GM21528 (cell line): ENCODE data around the gene PRKN.

Experiments used
- ATAC-seq: cut with Tn5 transposase; IDR thresholded peaks from one replicate; pipeline ENCODE4 v1.9.1; 2021; ENCODE audit warnings: mild to moderate bottlenecking, moderate library complexity; ENCODE audit not compliant: unreplicated experiment, low FRiP score

PRKN gene

DNA sequence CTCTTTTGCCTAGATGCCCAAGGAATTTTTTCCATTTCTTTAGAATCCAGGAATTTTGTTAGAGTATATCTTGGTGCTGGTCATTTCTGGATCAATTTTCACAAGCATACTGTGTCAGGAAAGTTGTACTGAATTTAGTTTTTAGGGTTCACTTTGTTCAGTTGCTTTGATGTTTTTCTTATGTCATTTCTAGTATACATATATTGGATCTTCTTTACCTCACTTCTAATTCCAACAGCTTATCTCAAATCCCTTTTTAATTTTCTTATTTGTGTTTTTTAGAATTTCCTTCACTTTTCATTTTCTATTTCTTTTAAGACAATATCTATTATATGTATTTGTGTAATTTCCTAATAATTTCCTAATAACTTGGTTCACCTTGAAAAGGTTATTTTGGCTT is 1172.7 kb downstream of the PRKN start:
- no peak for ATAC-seq

DNA sequence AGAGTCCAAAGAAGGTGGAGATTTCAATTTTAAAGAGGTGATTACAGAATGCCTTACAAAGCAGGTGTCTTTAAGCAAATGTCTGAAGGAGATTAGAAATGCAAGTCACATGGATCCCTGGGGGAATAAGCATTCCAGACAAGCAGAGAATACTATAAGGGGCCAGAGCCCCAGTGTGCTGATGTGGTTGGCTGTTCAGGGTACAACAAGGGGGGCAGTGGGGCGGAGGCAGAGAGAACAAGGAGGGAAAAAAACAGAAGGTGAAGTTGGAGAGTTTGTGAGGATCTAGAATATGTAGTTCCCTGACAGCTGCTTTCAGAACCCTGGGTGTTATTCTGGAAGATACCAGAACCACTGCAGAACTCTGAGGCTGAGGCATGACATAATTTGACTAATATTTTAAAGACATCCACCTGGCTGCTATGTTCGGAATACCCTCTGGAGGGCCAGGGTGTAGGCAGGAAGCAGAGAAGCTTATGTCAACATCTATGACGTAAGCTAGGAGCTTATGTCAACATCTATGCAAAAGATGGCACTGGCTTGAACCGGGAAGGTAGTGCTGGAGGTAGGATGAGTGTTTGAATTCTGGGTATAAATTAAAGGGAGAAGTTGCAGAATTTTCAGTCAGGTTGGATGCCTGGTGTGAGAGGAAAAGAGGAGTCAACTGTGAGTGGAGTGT is 1177.5 kb downstream of the PRKN start:
- ATAC-seq = no peak

DNA sequence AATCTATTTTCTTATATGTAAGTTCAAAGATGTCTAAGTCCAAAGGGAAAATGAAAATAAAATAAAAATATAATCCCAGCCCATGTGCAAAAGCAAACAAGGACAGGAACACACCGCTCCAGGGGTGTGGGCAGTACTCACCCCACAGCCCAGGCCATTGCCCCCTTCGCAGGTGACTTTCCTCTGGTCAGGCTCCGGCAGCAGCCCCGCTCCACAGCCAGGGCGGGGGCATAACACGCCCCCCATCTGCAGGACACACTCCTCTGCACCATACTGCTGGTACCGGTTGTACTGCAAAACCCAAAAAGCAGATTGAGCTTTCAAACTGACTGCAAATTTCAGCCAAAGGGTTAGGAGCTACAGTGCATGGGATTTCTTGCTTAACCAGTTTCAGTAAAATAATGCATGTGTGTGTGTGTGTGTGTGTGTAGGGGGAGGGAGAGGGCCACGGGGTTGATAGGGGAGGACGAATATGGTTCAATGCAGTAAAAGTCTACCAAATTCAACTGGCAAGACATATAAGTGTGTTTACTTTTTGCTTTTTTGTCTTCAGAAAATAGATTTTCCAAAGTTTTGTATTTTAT is 1178.8 kb downstream of the PRKN start:
- ATAC-seq = no peak

DNA sequence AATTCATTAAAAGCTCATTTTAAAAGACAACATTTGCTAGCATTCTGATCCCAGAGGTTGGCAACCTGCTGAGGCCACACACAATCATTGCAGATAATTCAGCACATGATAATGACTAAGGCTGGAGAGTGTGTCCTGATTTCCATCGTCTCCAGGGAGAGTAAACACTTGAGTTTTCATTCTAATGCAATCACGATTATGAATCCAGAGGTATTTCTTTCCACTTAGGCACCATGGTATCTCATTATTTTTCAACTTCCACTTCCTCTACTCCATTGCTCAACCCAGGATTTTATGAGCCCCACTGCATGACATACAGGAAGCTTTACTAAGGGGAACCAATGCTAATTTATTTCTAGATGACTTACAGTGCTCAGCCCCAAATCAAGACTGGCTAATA is 1179.9 kb downstream of the PRKN start:
- ATAC-seq = no peak

- ATAC-seq = no peak
These were observed 1180.9 kb downstream of the PRKN start for GRCh38 chr6:161546632-161547031.

DNA sequence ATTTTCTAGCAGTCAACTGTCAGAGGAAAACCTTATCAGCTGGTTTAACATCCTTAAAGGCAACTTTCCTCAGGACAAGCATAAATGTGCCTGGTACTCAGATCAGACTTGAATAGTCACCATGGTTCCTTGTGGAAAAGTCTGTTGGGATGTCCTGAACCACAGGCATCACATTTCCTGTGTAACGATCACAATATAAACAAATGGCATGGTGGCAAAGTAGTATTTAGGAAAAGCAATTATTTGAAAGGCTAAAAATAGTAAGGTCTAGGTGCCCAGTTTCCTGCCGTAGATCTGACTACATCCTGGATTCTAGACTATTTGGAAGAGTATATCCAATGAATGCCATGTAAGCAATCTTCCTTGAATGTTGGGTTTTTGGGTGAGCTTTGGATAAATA is 1181.8 kb downstream of the PRKN start:
- no peak for ATAC-seq

DNA sequence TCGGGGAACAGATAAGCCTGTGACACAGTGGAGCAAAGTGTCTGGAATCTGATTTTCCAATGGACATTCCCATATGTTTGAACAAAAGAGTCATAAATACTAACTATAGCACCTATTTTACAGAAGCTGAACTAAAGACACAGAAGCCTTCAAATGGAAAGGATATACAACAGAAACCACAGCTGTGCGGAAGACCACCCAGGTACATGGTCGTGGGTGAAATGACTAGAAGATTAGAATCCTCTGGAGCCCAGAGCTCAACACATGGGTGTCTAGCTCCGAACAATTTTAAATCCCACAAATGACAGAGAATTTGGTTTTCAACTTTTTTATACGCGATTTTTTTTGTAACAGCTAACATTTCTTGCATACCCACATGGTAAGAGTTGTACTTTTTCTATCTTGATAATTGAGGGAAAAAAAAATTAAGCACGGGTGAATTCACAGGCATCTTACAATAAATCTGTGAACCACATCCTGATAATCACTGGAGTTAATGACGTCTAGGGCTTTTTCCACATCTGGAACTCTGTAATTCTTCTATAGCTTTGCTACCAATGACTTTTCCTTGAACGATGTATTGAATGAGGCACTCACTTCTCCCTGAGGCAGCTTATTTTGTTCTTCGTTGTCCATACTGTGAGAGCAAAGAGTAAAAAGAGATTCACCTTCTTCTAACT is 1182.6 kb downstream of the PRKN start:
- no peak for ATAC-seq

GRCh38 chr6:161543684-161544309 is 1183.8 kb downstream of the PRKN start:
- ATAC-seq = no peak

DNA sequence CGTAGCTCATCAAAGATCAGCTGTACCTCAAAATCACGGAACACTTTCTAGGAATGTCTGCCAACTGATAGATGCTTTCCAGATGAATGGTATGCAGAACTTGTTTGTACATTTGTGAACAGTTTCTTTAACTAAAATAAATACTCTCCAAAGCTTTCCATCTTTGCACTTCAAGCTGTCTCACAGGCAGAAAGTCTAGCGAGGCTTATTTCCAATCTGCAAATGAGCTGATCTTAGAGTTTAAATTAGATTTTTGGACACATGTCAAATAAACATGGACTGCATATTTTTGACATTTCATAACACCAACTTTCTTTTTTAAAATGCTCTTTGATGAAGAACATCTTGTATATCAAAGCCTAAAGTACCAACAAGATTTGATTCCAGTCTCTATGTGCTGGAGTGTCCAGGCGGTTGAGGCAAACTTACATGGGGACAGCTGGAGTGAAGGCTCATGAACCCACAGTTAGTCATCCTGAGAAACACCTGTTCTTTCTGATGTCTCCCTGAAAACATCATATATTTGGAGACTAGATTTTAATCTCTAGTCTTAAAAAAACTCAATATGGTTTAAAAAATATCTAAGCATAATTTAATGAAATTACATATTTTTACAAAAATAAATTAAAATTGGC is 1185.1 kb downstream of the PRKN start:
- ATAC-seq = no peak

DNA sequence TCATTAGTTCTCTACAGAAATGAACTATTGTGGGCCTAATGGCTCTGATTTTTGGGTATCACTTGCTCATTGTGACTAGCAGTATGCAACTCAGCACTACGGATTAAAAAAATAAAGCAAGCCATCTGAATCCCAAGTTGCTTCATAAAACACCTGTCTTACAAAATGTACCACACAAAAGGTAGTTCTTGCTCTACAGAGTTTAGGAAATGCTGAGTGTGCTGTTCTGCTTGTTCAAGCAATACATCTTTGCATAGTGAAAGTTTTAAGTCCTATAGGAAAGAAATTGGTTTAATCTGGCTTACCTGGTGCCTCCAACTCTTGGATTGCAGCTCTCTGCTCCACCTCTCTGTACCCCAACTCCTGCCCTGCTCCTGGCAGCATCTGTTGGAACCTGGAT is 1187.0 kb downstream of the PRKN start:
- no peak for ATAC-seq

DNA sequence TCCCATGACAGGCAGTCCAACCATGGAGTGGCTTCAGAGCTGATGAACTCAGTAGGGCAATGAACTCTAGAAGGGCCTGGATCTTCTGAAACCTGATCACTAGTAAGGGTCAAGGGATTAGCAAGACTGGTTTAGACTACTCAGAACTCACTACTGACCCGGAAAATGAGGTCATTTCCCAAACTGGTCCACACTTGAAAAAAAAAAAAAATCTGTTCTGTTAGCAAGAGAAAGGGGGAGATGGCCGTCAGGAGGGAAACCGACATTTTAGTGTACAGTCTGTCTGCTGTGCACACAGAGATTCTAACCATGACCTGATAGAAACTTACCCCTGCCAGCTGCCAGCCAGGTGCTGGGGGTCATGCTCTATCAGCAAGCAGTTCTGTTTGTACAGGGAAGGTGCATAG is 1191.3 kb downstream of the PRKN start:
- ATAC-seq = no peak

DNA sequence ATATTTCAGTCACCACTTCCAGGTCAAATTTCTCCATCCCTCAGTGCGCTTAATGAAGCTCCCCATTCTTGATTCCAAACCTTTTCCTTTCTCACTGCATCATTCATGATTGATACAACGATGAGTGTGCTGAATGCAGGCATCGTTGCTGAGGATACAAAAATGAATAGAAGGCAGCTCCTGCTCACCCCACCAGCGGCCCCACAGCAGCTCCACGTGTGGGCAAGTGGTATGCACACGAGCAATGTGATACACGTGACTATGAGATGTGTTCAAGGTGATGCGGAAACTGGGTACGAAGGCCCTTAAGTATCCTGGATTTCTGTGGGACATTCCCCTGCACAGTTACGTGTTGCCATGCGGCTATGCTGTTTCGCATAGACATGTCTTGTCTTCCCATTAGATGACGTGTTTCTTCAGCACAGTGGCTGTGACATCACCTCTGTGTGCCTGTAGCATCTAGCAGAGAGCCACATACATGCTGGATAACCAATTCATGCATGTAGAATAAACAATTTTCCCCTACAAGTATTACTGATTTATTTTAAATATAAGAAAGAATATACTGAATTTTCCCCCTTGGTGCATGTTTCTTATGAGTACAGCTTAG is 1193.2 kb downstream of the PRKN start:
- ATAC-seq = no peak

DNA sequence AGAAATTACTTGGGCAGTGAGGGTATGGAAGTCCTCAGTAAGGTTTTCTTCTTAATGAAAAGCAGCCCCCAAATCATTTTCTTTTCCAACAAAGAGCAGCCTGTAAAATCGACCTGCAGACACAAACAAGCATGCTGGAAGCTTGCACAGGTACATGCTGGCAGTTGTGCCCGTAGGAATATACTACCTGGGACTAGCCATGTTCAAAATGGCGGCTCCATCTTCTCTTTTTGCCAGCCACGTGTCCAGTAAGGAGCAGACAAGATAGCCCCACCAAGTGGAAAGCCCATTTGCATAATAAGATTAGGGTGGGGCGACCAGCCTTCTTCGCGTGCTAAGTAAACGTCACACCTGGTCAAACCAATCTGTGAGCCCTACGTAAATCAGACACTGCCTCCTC is 1194.3 kb downstream of the PRKN start:
- no peak for ATAC-seq

DNA sequence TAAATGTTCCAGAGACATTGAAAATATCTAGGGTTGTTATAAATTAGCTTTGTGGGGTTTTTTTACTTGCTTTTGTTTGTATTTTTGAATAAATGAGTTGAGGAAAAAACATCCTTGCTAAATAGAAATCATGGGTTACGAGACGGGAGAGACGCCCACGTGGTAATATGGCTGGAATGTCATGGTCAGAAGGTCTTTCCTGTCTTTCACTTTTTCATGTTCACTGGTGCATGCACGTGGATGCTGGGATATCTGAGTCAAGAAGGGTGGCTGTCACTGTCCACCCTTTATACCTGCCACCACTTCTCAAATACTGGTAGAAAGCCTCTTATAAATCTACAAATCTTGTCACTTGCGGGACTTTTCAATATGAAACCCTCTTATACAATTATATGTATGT is 1195.0 kb downstream of the PRKN start:
- no peak for ATAC-seq

DNA sequence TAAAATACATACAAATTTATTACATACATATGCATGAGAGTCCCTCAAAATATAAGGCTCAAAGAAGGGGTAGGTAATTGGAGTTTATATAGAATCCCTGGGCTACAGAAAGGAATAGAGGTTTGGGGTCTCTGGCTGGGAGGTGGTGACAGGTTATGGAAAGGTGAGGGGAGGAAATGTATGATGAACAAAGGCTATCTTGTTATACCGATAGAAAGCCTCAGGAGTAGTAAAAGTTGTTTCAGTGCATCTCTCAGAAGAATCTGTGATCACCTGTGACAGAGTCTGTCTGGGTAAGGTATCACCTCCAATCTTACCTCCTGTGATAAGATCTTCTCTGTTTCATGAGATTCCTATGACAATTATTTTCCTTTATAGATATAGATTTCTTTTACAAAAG is 1200.8 kb downstream of the PRKN start:
- ATAC-seq = no peak

DNA sequence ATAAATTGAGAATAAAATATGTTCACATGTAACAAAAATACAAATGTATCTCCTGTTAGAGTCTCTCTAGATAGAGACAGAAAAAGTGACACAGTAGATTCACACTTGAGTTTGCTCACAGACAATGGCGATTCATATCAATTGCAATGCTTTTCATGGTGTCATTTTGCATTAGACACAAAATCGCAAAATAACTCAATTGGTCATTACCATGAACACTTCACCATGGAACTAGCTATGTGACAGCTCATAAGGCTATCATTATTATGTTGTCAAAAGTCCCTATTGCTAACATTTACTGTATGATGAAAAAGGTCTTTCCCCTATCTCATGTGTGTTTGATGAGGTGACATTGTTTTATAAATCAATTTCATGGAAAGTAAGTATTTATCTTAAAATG is 1204.2 kb downstream of the PRKN start:
- ATAC-seq = no peak

DNA sequence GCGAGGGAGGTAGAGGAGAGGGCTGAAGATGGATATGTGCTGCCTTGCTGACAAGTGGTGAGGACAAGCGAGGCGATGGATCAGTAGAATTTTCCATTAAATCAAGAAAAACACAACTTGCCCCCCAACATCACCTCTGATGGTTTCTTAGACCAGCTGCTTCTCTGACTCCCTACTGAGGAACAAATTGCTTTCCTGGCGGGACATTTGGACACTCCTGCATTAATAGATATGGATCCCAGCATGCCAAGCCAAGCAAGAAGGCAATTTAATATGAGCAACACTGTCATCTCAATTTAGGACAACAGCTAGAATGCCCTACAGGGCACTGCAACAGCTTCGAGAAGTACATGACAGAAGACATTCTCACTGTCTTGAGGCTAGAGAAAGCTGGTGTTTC is 1205.3 kb downstream of the PRKN start:
- no peak for ATAC-seq

DNA sequence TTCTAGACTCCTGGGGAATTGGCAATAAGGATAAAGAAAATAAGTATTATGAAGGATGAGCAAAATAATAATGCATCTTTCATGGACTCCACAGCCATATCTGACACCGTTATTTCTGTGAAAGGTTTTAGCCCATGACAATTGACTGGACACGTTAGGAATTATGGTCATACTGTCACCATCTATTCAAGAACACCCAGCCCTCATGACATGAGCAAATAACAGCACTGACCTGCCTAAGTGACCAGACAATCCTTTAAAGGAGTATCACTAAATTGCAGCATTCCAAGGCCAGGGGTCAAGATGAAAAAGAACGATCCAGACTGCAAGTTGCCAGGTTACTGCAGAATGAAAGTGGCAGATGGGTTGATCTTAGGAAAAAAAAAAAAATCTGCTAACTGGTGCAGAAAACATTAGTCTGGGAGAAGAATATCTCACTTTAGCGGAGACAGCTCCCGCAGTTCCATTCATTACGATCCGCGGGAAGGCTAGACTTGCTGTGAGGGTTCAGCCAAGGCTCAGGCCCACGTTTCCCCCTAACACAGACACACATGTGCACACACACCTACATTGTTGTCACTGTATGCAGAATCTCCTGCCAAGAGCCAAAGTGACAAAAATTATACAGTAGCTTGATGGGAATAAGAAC is 1216.0 kb downstream of the PRKN start:
- no peak for ATAC-seq

- no peak for ATAC-seq
These were observed 1219.2 kb downstream of the PRKN start for GRCh38 chr6:161508341-161508740.

DNA sequence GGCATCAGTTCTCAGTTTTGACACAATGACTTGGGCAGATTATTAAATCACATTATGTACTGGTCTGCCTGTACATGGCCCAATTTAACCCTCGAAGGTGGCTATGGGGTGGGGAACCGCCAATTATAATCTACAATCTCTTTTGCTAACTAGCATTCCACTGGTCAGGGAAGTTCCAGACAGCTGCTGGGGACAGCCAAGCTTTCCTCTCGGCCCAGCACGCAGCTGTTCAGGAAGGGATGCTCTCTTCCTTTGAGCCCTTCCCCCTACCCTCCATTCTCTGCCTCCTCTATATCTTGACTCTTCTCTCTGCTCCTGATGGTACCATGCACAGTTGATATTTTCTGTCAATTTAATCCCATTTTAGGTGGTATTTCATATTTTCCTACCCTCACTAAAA is 1220.2 kb downstream of the PRKN start:
- ATAC-seq = no peak
